Activated T-cell treated with anti-CD3 and anti-CD28 coated beads for 1 hour (primary cell): Measurements from ENCODE around the gene LTBP1.
"Not testable (repeated sequence)": the region's sequence is repeated elsewhere in the genome, so short reads cannot be mapped to it uniquely, and the experiment has no call there.

Experiments
- DNase-seq: peaks from one replicate; pipeline ENCODE4 v3.0.0-alpha.2; 2020; ENCODE audit warnings: low read depth

LTBP1 gene

DNA sequence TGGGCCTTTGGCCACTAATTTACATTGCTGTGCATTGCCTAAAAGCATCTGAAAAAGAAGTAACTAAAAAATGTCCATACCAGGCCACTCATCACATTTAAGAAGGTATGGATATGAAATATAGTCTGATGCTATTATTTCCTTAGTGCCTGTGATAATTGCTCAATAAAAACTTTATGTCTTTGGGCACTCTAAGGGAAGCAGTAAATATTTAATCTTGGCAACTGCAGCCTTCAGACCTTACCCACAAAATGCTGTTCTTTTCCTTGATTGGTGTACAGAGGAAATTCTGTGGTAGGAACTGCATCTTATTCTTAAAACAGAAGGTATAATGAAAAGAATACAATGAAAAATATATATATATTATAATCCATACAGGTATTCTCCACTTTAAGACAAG is 403.9 kb downstream of the LTBP1 start:
- no peak for DNase-seq

DNA sequence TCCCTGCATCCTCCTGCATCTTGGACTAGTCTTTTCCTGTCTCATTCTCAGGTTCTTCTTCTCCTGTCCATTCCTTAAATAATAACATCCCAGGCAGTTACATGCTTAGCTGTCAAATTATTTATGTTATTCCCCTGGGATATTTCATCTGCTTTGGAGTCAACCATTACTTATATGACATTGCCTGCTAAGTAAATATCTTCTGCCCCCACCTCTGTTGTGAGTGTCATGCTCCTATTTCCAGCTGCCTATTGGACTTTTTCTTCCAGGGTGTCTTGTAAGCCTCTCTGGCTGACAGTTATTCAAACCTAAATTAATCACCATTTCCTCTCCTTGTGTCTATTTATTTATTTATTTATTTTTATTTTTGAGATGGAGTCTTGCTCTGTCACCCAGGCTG is 405.0 kb downstream of the LTBP1 start:
- DNase-seq: no peak

DNA sequence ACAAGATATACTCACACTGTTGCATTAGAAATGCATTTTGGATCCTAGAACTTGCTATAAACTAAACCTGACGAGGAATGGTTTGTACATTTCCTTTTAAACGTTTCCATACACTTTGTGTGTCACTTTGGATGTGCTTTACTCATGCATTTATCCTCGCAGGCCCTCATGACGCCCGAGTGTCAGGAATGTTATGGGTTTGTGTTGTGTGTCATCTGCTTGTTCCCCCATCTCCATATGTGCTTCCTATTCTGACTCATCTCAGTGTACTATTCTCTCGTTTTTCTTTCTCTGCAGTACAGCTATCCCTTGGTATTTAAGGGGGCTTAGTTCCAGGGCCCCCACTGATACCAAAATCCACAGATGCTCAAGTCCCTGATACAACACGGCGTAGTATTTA is 408.2 kb downstream of the LTBP1 start:
- DNase-seq: no peak

DNA sequence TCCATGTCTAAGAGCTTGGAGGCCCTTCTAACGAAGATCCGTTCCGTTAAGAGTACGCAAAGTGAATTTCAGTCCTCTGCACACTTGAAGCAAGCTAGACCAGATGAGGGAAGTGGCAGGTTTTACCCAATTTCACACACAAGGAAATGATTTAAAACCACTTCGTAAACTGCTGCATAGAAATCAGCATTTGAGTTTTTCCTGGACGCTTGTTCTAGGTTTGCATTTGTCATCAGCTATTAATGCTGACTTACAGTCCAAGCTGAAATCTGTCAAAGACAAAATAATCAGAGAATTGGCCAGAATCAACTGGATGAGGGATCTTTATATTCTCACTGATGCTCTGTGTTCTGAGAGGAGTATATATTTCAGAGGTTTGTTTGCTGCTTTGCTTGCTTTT is 412.1 kb downstream of the LTBP1 start:
- no peak for DNase-seq

DNA sequence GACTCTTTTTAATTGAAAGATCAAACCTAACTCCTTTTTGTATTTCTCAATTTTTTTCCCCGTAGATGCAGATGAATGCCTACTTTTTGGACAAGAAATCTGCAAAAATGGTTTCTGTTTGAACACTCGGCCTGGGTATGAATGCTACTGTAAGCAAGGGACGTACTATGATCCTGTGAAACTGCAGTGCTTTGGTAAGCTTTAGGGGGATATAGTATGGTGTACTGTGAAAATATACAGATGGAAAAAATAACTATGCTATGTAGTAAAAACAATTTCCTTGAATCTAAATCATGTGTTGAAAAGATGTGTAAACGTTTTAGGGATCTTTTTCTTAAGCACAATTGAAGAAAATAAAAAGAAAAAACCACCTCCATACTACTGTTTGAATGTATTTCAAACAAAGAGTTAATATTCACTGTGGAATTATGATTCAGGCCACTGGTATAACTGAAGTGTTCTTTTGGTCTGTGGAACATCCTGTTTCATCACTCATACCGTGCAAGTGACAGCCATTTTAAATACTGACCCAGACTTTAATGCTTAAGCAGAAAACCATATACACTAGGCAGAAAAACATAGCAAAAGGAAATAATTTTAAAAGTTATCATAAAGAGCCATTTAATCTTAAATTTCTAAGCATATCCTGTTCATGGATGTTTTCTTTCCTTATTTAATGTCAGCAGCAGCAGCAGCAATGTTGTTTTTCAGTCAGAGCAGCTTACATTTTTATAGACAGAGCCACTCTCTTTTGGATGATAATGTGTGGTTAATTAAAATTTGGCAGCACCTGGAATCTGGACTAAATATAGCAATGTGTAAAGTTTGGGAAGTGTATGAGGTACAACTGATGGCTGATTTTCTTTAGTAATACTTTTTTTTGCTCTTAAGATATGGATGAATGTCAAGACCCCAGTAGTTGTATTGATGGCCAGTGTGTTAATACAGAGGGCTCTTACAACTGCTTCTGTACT is 416.9 kb downstream of the LTBP1 start:
- DNase-seq: no peak

DNA sequence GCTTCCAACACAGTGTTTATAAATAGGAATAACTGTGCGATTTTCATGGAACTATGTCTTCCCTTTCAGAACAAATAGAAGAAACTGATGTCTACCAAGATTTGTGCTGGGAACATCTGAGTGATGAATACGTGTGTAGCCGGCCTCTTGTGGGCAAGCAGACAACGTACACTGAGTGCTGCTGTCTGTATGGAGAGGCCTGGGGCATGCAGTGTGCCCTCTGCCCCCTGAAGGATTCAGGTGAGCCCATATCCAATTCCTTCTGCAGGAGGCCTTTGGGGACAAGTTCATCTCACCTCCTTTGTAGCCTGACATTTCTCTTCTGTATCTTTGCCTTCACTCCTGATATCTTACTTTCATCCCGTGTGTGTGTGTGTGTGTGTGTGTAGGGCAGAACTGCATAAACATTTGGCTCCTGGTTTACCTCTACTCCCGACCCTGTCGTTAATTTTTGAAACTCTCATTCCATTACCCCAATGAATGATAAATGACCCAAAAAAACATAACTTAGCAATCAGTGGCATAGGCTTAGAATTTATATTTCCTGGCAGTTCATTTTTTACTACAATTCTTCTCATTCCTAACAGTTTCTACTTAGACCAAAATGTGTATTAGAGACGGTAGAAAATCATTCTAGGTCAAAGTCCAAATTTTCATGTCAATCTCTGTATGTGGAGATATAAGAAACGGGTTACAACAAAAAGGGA is 418.7 kb downstream of the LTBP1 start:
- no peak for DNase-seq

DNA sequence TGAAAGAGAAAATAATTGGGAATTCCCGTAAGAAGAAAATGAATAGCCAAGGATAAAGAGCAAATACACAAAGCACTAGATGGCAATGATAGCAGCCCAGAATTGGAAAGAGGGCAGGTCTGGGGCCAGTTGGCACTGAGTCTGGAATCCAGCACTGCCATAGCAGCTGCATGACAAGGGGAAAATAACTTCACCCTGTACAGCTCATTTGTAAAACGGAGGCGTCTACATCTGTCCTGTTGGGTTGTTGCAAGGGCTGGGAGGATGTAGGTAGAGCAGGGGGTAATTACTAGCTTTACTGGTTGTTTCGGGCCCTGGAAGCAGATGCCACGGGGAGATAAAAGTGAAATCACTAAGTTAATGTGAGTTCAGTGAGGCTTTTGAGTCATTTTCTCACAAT is 419.7 kb downstream of the LTBP1 start:
- DNase-seq: no peak

DNA sequence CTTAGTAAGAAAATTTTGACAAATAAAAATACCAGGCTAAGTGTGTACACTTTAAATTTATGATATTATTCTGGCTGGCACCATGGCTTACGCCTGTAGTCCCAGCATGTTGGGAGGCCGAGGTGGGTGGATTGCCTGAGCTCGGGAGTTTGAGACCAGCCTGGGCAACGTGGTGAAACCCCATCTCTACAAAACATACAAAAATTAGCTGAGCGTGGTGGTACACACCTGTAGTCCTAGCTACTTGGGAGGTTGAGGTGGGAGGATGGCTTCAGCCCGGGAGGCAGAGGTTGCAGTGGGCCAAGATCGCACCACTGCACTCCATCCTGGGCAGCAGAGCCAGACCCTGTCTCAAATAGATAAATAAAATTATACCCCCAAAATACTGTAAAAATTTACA is 421.8 kb downstream of the LTBP1 start:
- DNase-seq: not testable (repeated sequence)

DNA sequence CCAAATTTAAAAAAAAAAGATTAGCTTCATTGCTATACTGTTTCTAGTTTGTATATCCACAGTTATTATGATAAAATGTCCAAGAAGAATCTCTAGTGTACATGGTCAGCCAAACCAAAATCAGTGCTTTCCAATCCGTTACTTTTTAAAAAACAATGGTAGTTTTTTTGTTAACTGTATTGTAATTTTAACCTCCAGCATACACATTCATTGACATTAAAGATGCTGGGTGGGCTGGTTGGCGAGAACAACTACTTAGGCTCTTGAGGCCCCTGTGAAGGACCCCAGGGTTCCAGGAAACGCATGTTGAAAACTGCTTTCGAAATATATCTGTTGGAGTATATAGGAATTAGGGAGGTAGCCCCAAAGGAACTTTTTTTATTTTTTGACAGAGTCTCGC is 422.4 kb downstream of the LTBP1 start:
- DNase-seq: no peak

DNA sequence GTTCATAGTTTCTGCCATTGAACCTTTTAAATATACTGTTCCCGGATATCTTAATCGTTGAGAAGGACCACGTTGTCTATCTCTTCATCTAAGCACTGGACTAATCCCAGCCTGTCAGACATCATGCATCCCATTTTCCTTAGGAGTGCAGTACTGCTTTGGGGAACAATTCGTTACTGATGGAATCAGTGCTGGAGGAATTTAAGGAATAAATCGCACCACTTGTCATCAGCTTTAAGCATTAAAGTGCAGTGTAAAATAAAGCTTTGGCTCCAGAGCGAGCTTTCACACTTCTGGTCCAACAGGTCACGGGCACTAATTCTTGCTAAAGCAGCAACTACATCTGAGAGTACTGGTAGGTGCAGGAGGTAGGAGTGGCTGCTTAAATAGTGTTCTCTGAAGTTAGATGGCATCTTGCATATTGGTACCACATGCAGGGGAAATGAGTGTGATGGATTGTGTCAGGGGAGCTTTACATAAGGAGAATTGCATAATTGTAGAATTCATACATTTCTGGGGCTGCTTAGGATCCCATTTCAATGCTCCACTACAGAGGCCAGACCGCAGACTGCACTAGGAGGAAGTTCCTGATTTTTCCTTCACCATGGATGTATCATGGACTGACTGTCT is 424.0 kb downstream of the LTBP1 start:
- DNase-seq: no peak

DNA sequence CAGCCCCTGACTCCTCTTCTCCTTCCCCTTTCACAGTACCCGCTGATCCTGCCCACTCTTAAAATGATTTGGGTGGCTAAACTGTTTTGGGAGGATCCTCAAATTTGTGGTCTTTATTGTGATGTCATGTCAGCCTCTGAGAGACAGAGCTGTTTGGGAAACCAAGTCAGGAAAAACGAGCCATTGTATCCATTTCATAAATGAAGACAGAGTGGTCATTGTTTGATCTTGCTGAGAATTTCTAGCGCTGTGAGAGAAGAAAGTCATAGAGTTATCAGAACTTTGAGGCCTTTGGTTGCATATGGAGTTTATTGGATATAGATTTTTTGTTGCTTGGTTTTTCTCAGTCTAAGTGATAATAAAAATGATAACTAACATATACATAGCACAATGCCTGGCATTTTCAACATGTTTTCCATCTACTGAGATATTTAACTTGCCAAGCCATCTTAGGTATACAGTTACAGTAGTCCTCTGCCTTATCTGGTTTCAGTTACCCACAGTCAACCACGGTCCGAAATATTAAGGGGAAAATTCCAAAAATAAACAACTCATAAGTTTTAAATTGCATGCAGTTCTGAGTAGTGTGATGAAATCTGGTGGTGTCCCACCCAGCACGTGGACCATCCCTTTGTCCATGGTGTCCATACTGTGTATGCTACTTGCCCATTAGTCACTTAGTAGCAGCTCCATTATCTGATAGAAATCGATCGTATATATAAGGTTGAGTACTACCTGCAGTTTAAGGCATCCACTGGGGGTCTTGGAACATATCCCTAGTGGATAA is 424.7 kb downstream of the LTBP1 start:
- DNase-seq: no peak

DNA sequence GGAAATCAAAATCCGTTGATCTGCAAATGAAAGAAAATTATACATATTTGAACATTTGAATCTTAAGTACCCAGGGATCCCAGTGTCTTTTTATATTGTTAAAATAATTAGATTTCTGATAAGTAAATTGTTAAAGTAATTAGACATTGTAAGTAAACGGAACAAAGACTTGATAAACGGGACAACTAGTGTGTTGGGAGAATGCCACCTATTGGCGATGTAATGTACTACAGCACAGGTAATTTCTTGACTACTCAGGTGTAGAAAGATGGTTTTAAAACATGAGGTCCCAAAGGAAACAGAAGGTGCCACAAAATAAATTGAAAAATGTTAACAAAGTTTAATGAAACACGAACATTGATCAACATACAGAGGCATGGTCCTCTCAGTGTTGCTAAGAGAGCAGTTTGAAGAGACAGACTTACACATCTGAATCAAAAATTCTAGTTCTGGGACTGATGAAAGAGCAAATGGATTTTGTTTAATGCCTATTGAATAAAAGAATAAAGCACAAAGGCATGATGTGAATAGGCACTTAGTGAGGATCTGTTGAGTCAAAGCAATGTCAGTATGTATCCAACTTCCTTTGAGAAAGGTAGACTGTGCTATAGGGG is 426.3 kb downstream of the LTBP1 start:
- no peak for DNase-seq

DNA sequence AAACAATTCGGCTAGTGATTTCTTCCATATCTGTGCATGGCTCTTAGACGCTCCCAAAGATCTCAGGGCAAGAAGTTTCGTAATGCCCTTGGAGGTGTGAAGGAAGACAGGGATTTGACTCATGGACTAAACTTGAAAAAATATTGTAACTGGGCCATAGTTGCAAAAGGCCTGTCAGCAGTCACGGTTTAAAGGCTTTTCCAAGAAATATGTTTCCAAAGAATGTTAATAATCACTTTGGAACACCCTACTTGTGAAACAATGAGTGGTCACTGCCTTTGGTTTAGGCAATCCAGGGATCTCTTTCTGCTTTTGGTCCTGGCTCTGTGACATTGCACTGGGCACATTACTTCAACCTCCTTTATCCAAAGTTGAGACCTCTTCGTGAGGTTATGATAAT is 427.2 kb downstream of the LTBP1 start:
- no peak for DNase-seq

DNA sequence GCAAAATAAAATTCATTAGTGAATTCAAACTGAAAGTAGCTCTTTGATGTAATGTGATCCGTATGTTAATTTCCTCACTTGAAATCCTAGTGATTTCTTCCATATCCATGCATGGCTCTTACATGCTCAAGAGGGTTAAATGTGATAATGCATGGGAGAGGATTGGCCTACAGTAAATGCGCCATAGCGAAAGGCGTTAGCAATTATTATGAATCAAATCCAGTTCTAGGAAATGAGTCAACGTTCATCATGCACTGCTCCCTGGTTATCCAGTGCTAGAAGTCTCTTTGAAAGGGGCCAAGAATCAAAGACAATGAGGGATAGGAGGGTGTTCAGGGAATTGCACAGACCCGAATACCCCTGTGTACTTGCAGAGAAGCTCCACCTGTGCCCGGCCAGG is 428.3 kb downstream of the LTBP1 start:
- DNase-seq: no peak

DNA sequence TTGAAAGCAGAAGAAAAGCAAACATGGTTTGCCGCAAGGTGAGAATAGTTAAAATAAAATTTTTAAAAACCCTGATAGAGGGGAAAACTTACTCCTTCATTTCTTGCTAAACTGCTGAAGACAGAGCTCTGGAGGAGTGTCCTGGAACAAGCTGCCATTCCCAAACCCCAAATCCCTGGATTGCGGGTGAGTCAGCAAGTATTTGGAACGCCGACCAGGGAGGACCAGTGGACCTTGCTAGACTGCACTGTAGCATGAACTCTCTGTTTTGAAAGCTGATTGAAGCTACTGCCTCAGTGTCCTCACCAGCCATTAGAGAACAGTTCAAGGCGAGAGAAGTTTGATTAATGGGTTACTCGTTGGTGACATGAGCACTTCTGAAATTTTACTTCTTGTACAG is 430.3 kb downstream of the LTBP1 start:
- DNase-seq: no peak

DNA sequence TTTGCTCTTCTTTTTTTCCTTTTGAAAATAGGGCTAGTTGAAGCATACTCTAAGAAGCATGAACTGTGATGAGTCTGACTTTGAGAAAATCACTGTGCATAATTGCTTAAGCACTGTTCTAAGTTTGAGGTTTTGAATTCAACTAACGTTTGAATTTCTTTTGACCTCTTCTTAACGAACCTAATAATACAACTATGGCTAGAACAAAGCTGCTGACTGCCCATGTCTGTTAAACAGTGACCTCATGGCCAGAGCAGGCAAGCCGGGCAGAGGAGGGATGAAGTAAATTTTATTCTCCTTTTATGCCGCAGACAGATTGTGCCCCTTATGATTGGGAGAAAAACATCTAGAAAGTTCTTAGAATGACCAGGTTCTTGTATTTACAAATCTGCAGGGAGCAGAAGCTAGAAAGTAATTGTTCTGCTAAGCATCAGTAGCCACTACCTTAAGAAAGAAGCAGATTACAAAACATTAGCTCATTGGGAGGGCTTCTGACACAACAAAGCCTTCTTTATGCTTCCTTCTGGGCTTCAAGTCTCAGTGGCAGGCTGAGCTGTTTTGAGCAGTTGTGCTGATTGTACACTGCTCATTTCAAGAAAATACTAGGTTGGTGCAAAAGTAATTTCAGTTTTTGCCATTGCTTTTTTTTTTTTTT is 431.9 kb downstream of the LTBP1 start:
- no peak for DNase-seq

DNA sequence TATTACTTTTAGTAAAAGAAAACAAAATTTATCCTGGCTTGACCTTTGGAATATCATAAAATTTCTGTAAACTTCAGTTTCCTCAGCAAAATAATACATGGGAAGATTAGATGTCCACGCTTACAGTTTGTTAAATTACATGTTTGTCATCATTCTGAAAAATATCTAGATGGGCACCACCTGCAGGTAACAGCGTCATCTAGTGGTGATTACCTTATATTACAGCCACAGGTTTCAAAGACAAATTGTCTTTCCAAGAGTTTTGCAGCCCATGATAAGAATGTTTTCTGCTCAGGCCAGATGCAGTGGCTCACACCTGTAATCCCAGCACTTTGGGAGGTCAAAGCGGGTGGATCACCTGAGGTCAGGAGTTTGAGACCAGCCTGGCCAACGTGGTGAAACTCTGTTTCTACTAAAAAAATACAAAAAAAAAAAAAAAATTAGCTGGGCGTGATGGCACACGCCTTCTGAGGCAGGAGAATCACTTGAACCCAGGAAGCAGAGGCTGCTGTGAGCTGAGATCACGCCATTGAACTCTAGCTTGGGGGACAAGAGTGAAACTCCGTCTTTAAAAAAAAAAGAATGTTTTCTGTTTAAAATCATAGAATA is 433.4 kb downstream of the LTBP1 start:
- DNase-seq: no peak

DNA sequence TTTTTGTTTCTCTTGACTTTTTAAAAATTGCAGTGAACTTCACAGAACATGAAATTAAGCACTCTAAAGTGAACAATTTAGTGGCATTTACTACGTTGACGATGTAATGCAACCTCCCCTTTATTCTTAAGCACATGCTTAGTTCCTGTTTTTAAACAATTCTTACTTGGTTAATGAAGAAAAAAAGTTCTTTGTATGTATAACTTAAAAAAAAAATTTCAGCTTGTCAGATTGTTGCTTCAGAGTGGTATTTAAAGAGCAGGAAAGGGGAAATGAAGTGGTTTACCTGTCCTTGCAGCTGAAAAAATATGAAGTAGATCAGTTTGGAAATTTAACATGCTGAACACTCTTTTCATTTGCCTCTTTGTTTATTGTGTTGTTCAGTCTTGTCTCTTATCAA is 434.0 kb downstream of the LTBP1 start:
- DNase-seq: no peak

DNA sequence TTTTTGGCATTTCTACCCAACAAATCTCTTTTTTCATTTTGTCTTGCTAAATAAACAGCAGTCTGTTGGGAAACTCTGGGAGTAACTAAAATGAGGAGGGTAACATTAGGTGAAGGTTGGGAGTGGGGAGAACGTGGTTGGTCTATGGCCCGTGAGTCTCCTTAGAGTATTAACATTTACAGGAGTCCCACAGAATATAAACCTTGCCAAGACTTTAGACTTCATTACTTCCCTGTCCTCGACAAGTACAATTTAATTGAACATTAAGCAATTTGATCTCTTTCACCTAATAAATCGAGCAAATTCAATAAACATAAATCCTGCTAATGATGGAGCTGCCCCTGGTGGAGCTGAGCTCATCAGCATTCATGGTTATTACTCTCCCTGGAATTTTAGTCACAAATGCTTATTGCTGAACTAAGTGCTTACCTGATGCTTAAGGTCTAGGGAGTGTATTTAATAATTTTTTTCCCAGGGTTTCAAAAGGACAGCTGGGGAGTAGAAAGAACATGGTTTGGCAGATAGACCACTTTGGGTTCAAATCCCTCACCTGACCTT is 434.6 kb downstream of the LTBP1 start:
- no peak for DNase-seq

DNA sequence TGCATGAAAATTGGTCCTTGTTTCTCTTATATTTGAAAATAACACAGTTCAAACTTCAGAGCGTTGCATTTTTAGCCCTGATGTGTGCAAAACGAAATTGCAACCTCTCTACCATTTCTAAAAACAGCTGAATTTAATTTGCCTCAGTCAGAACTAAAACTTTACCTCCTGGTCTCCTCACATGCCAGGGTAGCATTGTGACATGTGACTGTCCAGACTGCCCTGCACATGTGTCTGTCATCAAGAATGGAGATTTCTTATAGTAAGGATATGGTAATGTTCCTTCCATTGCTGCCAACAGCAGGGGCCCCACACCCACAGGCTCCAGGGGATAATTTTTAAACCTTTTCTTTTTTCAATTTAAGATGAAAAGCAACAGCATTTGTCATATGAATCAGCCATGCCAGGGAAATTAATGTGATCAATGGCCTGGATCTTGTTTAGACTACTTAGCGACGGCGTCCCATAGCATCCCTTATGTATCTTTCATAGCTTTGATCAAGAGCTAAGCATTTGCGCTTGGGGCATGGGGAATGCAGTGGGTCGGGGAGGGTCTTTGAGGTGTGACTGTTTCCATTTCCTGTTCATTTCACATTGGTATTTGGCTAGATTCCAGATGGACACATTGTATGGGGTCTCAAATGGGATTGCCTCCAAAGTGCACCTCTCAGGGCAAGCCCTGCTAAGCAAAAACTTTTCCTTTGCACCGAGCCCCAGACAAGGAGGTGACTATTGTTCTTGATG is 437.3 kb downstream of the LTBP1 start:
- DNase-seq: no peak
